Endodermal cell (in vitro differentiated cells): Measurements from ENCODE around the gene WDR77. TPM values are rescaled to one million over a fixed set of nuclear protein-coding genes. Genes with fewer than 3 reads are reported as not detected.

Experiments used
- DNase-seq: peaks from one replicate; pipeline ENCODE4 v3.0.0-alpha.2; 2017
- H3K27ac ChIP-seq: 2 replicates; pipeline ENCODE4 v1.5.1; 2013; ENCODE audit warnings: mild to moderate bottlenecking, low read depth, low read length, moderate library complexity
- H3K27me3 ChIP-seq: 2 replicates; pipeline ENCODE4 v1.6.1; 2013; ENCODE audit warnings: mild to moderate bottlenecking, low read length, moderate library complexity; ENCODE audit not compliant: insufficient read depth, control insufficient read depth, poor library complexity, severe bottlenecking
- H3K36me3 ChIP-seq: 2 replicates; pipeline ENCODE4 v1.7.0; 2013; ENCODE audit warnings: mild to moderate bottlenecking, low read length, moderate library complexity; ENCODE audit not compliant: control insufficient read depth, insufficient read depth
- H3K4me1 ChIP-seq: one replicate; pipeline ENCODE4 v1.7.0; 2013; ENCODE audit warnings: low read length; ENCODE audit not compliant: control insufficient read depth, insufficient read depth
- H3K4me3 ChIP-seq: 2 replicates; pipeline ENCODE4 v1.5.1; 2013; ENCODE audit warnings: mild to moderate bottlenecking, low read length, moderate library complexity
- H3K9ac ChIP-seq: 2 replicates; pipeline ENCODE4 v1.6.1; 2013; ENCODE audit warnings: mild to moderate bottlenecking, low read length, moderate library complexity; ENCODE audit not compliant: poor library complexity, severe bottlenecking; ENCODE audit errors: extremely low read depth
- H3K9me3 ChIP-seq: 2 replicates; pipeline ENCODE4 v1.6.1; 2013; ENCODE audit warnings: mild to moderate bottlenecking, low read length, moderate library complexity; ENCODE audit not compliant: control insufficient read depth
- H3K27ac Mint-ChIP-seq: 2 replicates; pipeline ENCODE4 v1.8.0; 2020; ENCODE audit warnings: mixed read lengths
- H3K27me3 Mint-ChIP-seq: 2 replicates; pipeline ENCODE4 v1.8.0; 2021; ENCODE audit warnings: mild to moderate bottlenecking, mixed read lengths; ENCODE audit not compliant: insufficient read depth
- H3K36me3 Mint-ChIP-seq: 2 replicates; pipeline ENCODE4 v1.8.0; 2020; ENCODE audit warnings: low read depth, mixed read lengths
- H3K4me1 Mint-ChIP-seq: 2 replicates; pipeline ENCODE4 v1.8.0; 2020; ENCODE audit warnings: mixed read lengths
- H3K4me3 Mint-ChIP-seq: 2 replicates; pipeline ENCODE4 v1.8.0; 2020; ENCODE audit warnings: mild to moderate bottlenecking, moderate library complexity, mixed read lengths
- H3K9me3 Mint-ChIP-seq: 2 replicates; pipeline ENCODE4 v1.8.0; 2020; ENCODE audit warnings: mild to moderate bottlenecking, mixed read lengths
- WGBS, 2 experiments: methylation state at CpG; one replicate each; pipeline versions ENCODE4 v1.1.5 to v1.1.7; 2013; ENCODE audit warnings: missing lambda C conversion rate in 2 of 2, mixed read lengths in 1 of 2; ENCODE audit not compliant: insufficient coverage in 1 of 2, insufficient read length in 1 of 2; 5-methylcytosine and 5-hydroxymethylcytosine counted together
- total RNA-seq, 2 donors: library from RNA; stranded (reverse); fragmentation: NEBNext Ultra II Directional in 1 of 2; extraction: Animal tissue kit (Norgen Biotek cat#: 25700) in 1 of 2; gene quantifications; 2 replicates in 1 of 2; 3 replicates in 1 of 2; pipeline ENCODE4 v1.2.1, GENCODE V29; 2021
- TF ChIP-seq, protein P1 (sequence below): fragments of 200-600 bp; sonication (generic); conservative IDR thresholded peaks from 2 replicates; pipeline ENCODE4 v1.5.0; 2021; ENCODE audit warnings: antibody characterized with exemption, mild to moderate bottlenecking

WDR77 gene
- total RNA-seq, 2 donors from 2014 or later = 60.4 to 68.4 TPM

DNA sequence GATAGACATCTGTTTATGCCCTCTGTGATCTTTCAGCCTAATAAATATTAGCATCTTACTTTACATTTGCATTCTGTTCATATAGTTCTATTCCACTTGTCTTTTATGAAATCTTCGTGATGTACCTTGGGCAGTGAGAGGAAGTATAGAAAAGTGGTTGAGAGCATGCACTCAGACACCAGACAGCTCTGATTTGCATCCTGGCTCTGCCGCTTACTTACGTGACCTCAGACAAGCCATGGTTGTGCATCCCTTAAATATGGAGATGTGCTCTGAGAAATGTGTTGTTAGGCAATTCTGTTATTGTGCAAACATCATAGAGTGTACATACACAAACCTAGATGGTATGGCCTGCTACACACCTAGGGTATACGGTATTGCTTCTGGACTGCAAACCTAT lies 44.5 kb downstream of the WDR77 start:
- Histone ChIP-seq H3K36me3 (no peaks in the 10 kb centered on the region), H3K9ac (no peak overlapping the region), H3K4me3 (no peak overlapping the region), H3K9me3 (no peaks in the 10 kb centered on the region), H3K27me3 (peaks cover 7% of the 10 kb centered on the region), H3K4me1 (peaks cover 5% of the 10 kb centered on the region), H3K27ac (no peak overlapping the region)
- TF ChIP-seq, protein P1, sequence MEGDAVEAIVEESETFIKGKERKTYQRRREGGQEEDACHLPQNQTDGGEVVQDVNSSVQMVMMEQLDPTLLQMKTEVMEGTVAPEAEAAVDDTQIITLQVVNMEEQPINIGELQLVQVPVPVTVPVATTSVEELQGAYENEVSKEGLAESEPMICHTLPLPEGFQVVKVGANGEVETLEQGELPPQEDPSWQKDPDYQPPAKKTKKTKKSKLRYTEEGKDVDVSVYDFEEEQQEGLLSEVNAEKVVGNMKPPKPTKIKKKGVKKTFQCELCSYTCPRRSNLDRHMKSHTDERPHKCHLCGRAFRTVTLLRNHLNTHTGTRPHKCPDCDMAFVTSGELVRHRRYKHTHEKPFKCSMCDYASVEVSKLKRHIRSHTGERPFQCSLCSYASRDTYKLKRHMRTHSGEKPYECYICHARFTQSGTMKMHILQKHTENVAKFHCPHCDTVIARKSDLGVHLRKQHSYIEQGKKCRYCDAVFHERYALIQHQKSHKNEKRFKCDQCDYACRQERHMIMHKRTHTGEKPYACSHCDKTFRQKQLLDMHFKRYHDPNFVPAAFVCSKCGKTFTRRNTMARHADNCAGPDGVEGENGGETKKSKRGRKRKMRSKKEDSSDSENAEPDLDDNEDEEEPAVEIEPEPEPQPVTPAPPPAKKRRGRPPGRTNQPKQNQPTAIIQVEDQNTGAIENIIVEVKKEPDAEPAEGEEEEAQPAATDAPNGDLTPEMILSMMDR = no peak
- DNase-seq = no peak
- WGBS, 2 experiments = 72 to 100% methylated on average over 1 to 4 of the region's 4 CpGs
- no peaks in the 10 kb centered on the region for H3K27me3 Mint-ChIP-seq
- no peak overlapping the region for H3K4me3 Mint-ChIP-seq
- H3K36me3 Mint-ChIP-seq = no peaks in the 10 kb centered on the region
- H3K27ac Mint-ChIP-seq = no peak overlapping the region
- H3K4me1 Mint-ChIP-seq = peaks cover 26% of the 10 kb centered on the region
- H3K9me3 Mint-ChIP-seq = no peaks in the 10 kb centered on the region

GRCh38 chr1:111402083-111402482 lies 47.0 kb downstream of the WDR77 start:
- Mint-ChIP-seq H3K36me3 (no peaks in the 10 kb centered on the region), H3K27me3 (no peaks in the 10 kb centered on the region), H3K9me3 (peaks cover 14% of the 10 kb centered on the region), H3K27ac (no peak overlapping the region), H3K4me1 (peaks cover 20% of the 10 kb centered on the region), H3K4me3 (no peak overlapping the region)
- Histone ChIP-seq H3K4me3 (no peak overlapping the region), H3K36me3 (no peaks in the 10 kb centered on the region), H3K27me3 (peaks cover 7% of the 10 kb centered on the region), H3K9me3 (no peaks in the 10 kb centered on the region), H3K4me1 (peaks cover 5% of the 10 kb centered on the region), H3K9ac (no peak overlapping the region), H3K27ac (no peak overlapping the region)
- DNase-seq = no peak
- TF ChIP-seq, protein P1 = no peak
- 90 to 92% methylated on average over 2 to 5 of the region's 5 CpGs for WGBS, 2 experiments

GRCh38 chr1:111399792-111400610 lies 49.1 kb downstream of the WDR77 start:
- 50 to 72% methylated on average over 4 to 8 of the region's 9 CpGs for WGBS, 2 experiments
- peaks cover 14% of the 10 kb centered on the region for H3K9me3 Mint-ChIP-seq
- H3K4me3 ChIP-seq = no peak overlapping the region

More at GRCh38 chr1:111399792-111400610, 49.1 kb downstream of the WDR77 start:
- Mint-ChIP-seq H3K27me3 (no peaks in the 10 kb centered on the region), H3K27ac (no peak overlapping the region), H3K36me3 (no peaks in the 10 kb centered on the region), H3K4me1 (peaks cover 22% of the 10 kb centered on the region), H3K4me3 (no peak overlapping the region)
- Histone ChIP-seq H3K27ac (no peak overlapping the region), H3K9ac (no peak overlapping the region), H3K36me3 (no peaks in the 10 kb centered on the region), H3K4me1 (peaks cover 5% of the 10 kb centered on the region), H3K9me3 (no peaks in the 10 kb centered on the region), H3K27me3 (peaks cover 7% of the 10 kb centered on the region)
- peak; percentile 82 for DNase-seq
- TF ChIP-seq, protein P1 = peak; percentile 86
